HCT116 (cell line): ENCODE results near the gene ALDH8A1. TPM values are rescaled to one million over a fixed set of nuclear protein-coding genes. Genes with fewer than 3 reads are reported as not detected.

ENCODE experiments used
- ATAC-seq: fragments of 200-7000 bp; cut with Tn5 transposase; 2 replicates; pipeline ENCODE4 v1.9.1; 2020; ENCODE audit warnings: mild to moderate bottlenecking, moderate library complexity
- BruUV-seq: library from RNA; stranded (reverse); fragments of 400-500 nt; replicated peaks from 2 replicates; lab custom pipeline; 2021; lab: Mats Ljungman, UMichigan
- CTCF ChIA-PET: fragments of 300-600 bp; sonication (Branson Sonifier 250); formaldehyde crosslinking; loops from one replicate; lab custom pipeline; 2021; ENCODE audit warnings: antibody characterized with exemption; lab: Charles Lee
- POLR2A ChIA-PET: fragments of 300-600, 350-600 bp; sonication (Branson Sonifier 250); formaldehyde crosslinking; loops from one replicate; lab custom pipeline; 2021; ENCODE audit warnings: antibody characterized with exemption; lab: Charles Lee
- RAD21 ChIA-PET, 2 experiments: fragments of 300-600 bp; sonication (Branson Sonifier 250); formaldehyde crosslinking; loops; one replicate each; lab custom pipeline; 2023; ENCODE audit warnings: low total read pairs in 2 of 2; ENCODE audit not compliant: uncharacterized antibody in 2 of 2, unreplicated experiment in 2 of 2, low non-redundant PET in 1 of 2; lab: Charles Lee
- DNase-seq: peaks from one replicate; pipeline ENCODE4 v3.0.0-alpha.2; 2010; ENCODE audit warnings: low read depth, low spot score
- H2AFZ ChIP-seq: fragments of 200-600 bp; shearing (Covaris generic), sonication (generic); 2 replicates; pipeline ENCODE4 v1.6.1; 2017; ENCODE audit warnings: low read depth, mixed run types, mixed read lengths, antibody characterized with exemption, low read length; ENCODE audit not compliant: poor library complexity, severe bottlenecking
- H3K27ac ChIP-seq: 2 replicates; pipeline ENCODE4 v1.5.1; 2012; ENCODE audit warnings: low read depth, low read length
- H3K27me3 ChIP-seq: fragments of 200-600 bp; sonication (generic); 2 replicates; pipeline ENCODE4 v1.6.1; 2016; ENCODE audit warnings: mixed run types, low read length, mixed read lengths; ENCODE audit not compliant: insufficient read depth
- H3K36me3 ChIP-seq, 2 experiments: fragments of 200-500 bp in 1 of 2; fragments of 200-600 bp in 1 of 2; sonication (Bioruptor generic) in 1 of 2; sonication (generic) in 1 of 2; 2 replicates each; pipeline versions ENCODE4 v1.5.1 to v1.6.1; 2014 to 2016; ENCODE audit warnings: low read length in 2 of 2, inconsistent platforms in 1 of 2, mixed read lengths in 1 of 2, mixed run types in 1 of 2; ENCODE audit not compliant: insufficient read depth in 2 of 2, control insufficient read depth in 1 of 2
- H3K4me1 ChIP-seq, 2 experiments: fragments of 200-600 bp in 1 of 2; sonication (generic) in 1 of 2; 2 replicates each; pipeline versions ENCODE4 v1.5.1 to v1.6.1; 2012 to 2017; ENCODE audit warnings: low read length in 2 of 2, inconsistent platforms in 1 of 2, mild to moderate bottlenecking in 1 of 2, mixed read lengths in 1 of 2, mixed run types in 1 of 2, moderate library complexity in 1 of 2; ENCODE audit not compliant: insufficient read depth in 2 of 2, control insufficient read depth in 1 of 2
- H3K4me2 ChIP-seq: fragments of 200-600 bp; sonication (generic); 2 replicates; pipeline ENCODE4 v1.6.1; 2017; ENCODE audit warnings: mixed run types, low read length, mixed read lengths
- H3K4me3 ChIP-seq, 2 experiments: fragments of 200-600 bp in 1 of 2; sonication (generic) in 1 of 2; replicated peaks in 1 of 2; 2 replicates each; pipeline ENCODE4 v1.5.1; 2011 to 2016; ENCODE audit warnings: low read length in 2 of 2, control low read depth in 1 of 2, low read depth in 1 of 2, mild to moderate bottlenecking in 1 of 2, mixed read lengths in 1 of 2, mixed run types in 1 of 2
- H3K79me2 ChIP-seq: fragments of 200-600 bp; sonication (generic); 2 replicates; pipeline ENCODE4 v1.6.1; 2017; ENCODE audit warnings: mild to moderate bottlenecking, mixed run types, low read length, moderate library complexity, mixed read lengths; ENCODE audit not compliant: insufficient read depth
- H3K9ac ChIP-seq: fragments of 200-600 bp; sonication (generic); 2 replicates; pipeline ENCODE4 v1.6.1; 2016; ENCODE audit warnings: low read length, mixed read lengths
- H3K9me2 ChIP-seq: fragments of 200-600 bp; sonication (generic), shearing (Covaris generic); 2 replicates; pipeline ENCODE4 v1.6.1; 2017; ENCODE audit warnings: mixed run types, mild to moderate bottlenecking, moderate library complexity; ENCODE audit not compliant: insufficient read depth
- H3K9me3 ChIP-seq, 2 experiments: fragments of 200-500 bp in 1 of 2; fragments of 200-600 bp in 1 of 2; sonication (Bioruptor generic) in 1 of 2; sonication (generic) in 1 of 2; 2 replicates each; pipeline ENCODE4 v1.6.1; 2014 to 2017; ENCODE audit warnings: low read length in 2 of 2, mixed read lengths in 2 of 2, inconsistent platforms in 1 of 2, low read depth in 1 of 2, mild to moderate bottlenecking in 1 of 2, mixed run types in 1 of 2, moderate library complexity in 1 of 2; ENCODE audit not compliant: control insufficient read depth in 1 of 2, insufficient read depth in 1 of 2
- H4K20me1 ChIP-seq: fragments of 200-600 bp; sonication (generic), shearing (Covaris generic); 2 replicates; pipeline ENCODE4 v1.6.1; 2017; ENCODE audit warnings: mixed run types, mild to moderate bottlenecking, moderate library complexity; ENCODE audit not compliant: insufficient read depth
- CBX3 ChIP-seq: IDR thresholded peaks from 2 replicates; pipeline ENCODE4 v1.6.1; 2012; ENCODE audit warnings: low read depth
- CEBPB ChIP-seq: IDR thresholded peaks from 2 replicates; pipeline ENCODE4 v1.6.1; 2012; ENCODE audit warnings: low read depth
- EGR1 ChIP-seq: IDR thresholded peaks from 2 replicates; pipeline ENCODE4 v1.6.1; 2012; ENCODE audit warnings: low read depth
- ELF1 ChIP-seq: IDR thresholded peaks from 2 replicates; pipeline ENCODE4 v1.6.1; 2012; ENCODE audit warnings: low read depth, borderline replicate concordance
- EZH2 ChIP-seq: fragments of 200-600 bp; sonication (generic); IDR thresholded peaks from 2 replicates; pipeline ENCODE4 v1.6.1; 2017; ENCODE audit warnings: antibody characterized with exemption, mixed run types
- EZH2phosphoT487 ChIP-seq: fragments of 200-600 bp; IDR thresholded peaks from 2 replicates; pipeline ENCODE4 v1.6.1; 2018; ENCODE audit warnings: antibody characterized with exemption, borderline replicate concordance
- JUND ChIP-seq: IDR thresholded peaks from 2 replicates; pipeline ENCODE4 v1.6.1; 2012
- POLR2AphosphoS5 ChIP-seq: IDR thresholded peaks from 2 replicates; pipeline ENCODE4 v1.6.1; 2011; ENCODE audit warnings: mild to moderate bottlenecking, low read depth, low read length, moderate library complexity
- SIN3A ChIP-seq: IDR thresholded peaks from 2 replicates; pipeline ENCODE4 v1.6.1; 2012; ENCODE audit warnings: low read depth
- SRF ChIP-seq: IDR thresholded peaks from 2 replicates; pipeline ENCODE4 v1.6.1; 2012; ENCODE audit warnings: low read depth
- TCF7L2 ChIP-seq: IDR thresholded peaks from 2 replicates; pipeline ENCODE4 v1.7.0; 2011; ENCODE audit warnings: borderline replicate concordance, inconsistent platforms; ENCODE audit not compliant: insufficient read depth, insufficient read length; ENCODE audit errors: extremely low read depth
- ZNF274 ChIP-seq: fragments of 200-500 bp; sonication (Bioruptor generic); IDR thresholded peaks from 2 replicates; pipeline ENCODE4 v1.6.1; 2014; ENCODE audit warnings: mild to moderate bottlenecking, low read depth, low read length, inconsistent platforms
- intact Hi-C: fragments of 100-400 bp; cut with micrococcal nuclease; formaldehyde crosslinking; loops from 2 replicates; pipeline ENCODE4 v1.10.0; 2022
- total RNA-seq: library from RNA; stranded (reverse); gene quantifications from one replicate; pipeline ENCODE4 v1.2.1, GENCODE V29; 2021; ENCODE audit not compliant: unreplicated experiment
- TF ChIP-seq, protein P1 (sequence below), 3 experiments: fragments of 200-600 bp in 1 of 3; sonication (generic) in 1 of 3; IDR thresholded peaks in 2 of 3; conservative IDR thresholded peaks in 1 of 3; 2 replicates each; pipeline ENCODE4 v1.5.1; 2012 to 2017; ENCODE audit warnings: low read depth in 2 of 3, low read length in 2 of 3, antibody characterized with exemption in 1 of 3, borderline replicate concordance in 1 of 3, control low read depth in 1 of 3, mild to moderate bottlenecking in 1 of 3, mixed read lengths in 1 of 3, mixed run types in 1 of 3, moderate library complexity in 1 of 3; ENCODE audit not compliant: insufficient read depth in 1 of 3
- TF ChIP-seq, protein P2 (sequence below): IDR thresholded peaks from 2 replicates; pipeline ENCODE4 v1.6.1; 2011; ENCODE audit warnings: mild to moderate bottlenecking, low read length, moderate library complexity; ENCODE audit not compliant: insufficient replicate concordance; ENCODE audit errors: extremely low read depth
- TF ChIP-seq, protein P3 (sequence below): IDR thresholded peaks from 2 replicates; pipeline ENCODE4 v1.6.1; 2012

ALDH8A1 gene
- total RNA-seq, 1 experiment from 2014 or later, result 1.4 TPM

DNA sequence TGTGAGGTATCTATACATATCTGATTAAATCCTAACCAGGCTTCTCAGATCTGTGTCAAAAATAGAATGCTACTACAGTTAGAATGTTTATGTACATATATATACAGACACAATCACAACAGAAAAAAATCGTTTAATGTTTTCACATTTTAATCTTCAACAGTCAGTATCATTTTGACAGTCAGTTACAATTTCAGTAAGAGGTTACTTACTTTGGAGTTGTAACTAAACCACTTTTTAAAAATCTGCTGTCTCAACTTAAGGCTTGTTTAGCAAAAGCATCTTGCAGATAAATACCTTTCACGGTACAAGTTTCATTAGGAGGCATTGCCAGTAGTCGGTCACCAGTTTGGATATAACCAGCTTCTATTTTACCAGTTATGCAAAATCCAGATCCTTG lies 32.3 kb upstream of the ALDH8A1 start:
- Histone ChIP-seq H3K9me3 (no peaks in the 10 kb centered on the region), H4K20me1 (no peaks in the 10 kb centered on the region; the same call in 1 of the 2 replicates), H3K27me3 (no peaks in the 10 kb centered on the region), H3K4me3 (no peak overlapping the region), H3K79me2 (no peaks in the 10 kb centered on the region), H3K27ac (no peak overlapping the region), H3K4me1 (no peaks in the 10 kb centered on the region), H3K36me3 (peaks cover 5 to 11% of the 10 kb centered on the region in 2 experiments; a peak in 3 of 4 replicates), H3K9ac (no peak overlapping the region), H3K4me2 (no peak overlapping the region), H3K9me2 (no peaks in the 10 kb centered on the region), H2AFZ (no peak overlapping the region)
- no TSS peak for BruUV-seq
- TF ChIP-seq EGR1 (no peak), POLR2AphosphoS5 (no peak), ZNF274 (no peak), CBX3 (no peak), EZH2phosphoT487 (no peak), SRF (no peak)
- TF ChIP-seq, protein P1, sequence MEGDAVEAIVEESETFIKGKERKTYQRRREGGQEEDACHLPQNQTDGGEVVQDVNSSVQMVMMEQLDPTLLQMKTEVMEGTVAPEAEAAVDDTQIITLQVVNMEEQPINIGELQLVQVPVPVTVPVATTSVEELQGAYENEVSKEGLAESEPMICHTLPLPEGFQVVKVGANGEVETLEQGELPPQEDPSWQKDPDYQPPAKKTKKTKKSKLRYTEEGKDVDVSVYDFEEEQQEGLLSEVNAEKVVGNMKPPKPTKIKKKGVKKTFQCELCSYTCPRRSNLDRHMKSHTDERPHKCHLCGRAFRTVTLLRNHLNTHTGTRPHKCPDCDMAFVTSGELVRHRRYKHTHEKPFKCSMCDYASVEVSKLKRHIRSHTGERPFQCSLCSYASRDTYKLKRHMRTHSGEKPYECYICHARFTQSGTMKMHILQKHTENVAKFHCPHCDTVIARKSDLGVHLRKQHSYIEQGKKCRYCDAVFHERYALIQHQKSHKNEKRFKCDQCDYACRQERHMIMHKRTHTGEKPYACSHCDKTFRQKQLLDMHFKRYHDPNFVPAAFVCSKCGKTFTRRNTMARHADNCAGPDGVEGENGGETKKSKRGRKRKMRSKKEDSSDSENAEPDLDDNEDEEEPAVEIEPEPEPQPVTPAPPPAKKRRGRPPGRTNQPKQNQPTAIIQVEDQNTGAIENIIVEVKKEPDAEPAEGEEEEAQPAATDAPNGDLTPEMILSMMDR (IDR thresholded peaks at IDR 0.05 in 2 of 3, conservative IDR thresholded peaks at IDR 0.05 in 1 of 3; ENCODE audit: borderline replicate concordance in 1 of 3, insufficient read depth in 1 of 3, low read depth in 2 of 3, low read length in 2 of 3), result no peak
- RAD21 ChIA-PET, result no interaction called here
- POLR2A ChIA-PET, result no interaction called here
- no peak for DNase-seq
- intact Hi-C loops, result no loop called here
- ATAC-seq, result no peak
- CTCF ChIA-PET, result no interaction called here

DNA sequence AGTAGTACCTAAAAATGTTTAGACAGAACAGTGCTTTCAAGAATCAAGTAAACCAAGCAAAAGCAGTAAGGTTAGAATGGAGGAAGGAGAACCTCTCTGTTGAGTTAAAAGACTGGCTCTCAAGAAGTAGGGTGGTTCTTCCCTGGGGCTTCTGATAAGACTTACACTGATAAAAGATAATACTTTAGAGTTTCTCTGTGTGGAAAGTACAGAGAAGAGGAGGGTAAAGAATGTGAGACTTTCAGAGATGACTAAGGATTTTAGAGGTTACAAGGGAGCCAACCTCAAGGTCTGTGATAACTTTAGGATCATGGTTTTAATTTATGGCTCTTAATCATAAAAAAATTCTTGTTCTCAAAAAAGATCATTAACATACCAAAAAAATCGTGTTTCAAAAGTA lies 30.9 kb upstream of the ALDH8A1 start:
- ChIA-PET RAD21 (no interaction called here), POLR2A (no interaction called here), CTCF (no interaction called here)
- Histone ChIP-seq H3K4me2 (no peak overlapping the region), H3K9me3 (no peaks in the 10 kb centered on the region), H3K9ac (no peak overlapping the region), H3K4me3 (no peak overlapping the region), H3K36me3 (peaks cover 5 to 11% of the 10 kb centered on the region in 2 experiments; a peak in 3 of 4 replicates), H3K79me2 (no peaks in the 10 kb centered on the region), H3K4me1 (no peaks in the 10 kb centered on the region), H3K27me3 (no peaks in the 10 kb centered on the region), H3K27ac (no peak overlapping the region), H2AFZ (no peak overlapping the region)
- no peak for DNase-seq
- intact Hi-C loops, result no loop called here
- no TSS peak for BruUV-seq
- TF ChIP-seq, protein P2, sequence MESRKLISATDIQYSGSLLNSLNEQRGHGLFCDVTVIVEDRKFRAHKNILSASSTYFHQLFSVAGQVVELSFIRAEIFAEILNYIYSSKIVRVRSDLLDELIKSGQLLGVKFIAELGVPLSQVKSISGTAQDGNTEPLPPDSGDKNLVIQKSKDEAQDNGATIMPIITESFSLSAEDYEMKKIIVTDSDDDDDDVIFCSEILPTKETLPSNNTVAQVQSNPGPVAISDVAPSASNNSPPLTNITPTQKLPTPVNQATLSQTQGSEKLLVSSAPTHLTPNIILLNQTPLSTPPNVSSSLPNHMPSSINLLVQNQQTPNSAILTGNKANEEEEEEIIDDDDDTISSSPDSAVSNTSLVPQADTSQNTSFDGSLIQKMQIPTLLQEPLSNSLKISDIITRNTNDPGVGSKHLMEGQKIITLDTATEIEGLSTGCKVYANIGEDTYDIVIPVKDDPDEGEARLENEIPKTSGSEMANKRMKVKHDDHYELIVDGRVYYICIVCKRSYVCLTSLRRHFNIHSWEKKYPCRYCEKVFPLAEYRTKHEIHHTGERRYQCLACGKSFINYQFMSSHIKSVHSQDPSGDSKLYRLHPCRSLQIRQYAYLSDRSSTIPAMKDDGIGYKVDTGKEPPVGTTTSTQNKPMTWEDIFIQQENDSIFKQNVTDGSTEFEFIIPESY, result no peak
- TF ChIP-seq SIN3A, result no peak
- TF ChIP-seq EZH2, result no peak
- TF ChIP-seq, protein P3, sequence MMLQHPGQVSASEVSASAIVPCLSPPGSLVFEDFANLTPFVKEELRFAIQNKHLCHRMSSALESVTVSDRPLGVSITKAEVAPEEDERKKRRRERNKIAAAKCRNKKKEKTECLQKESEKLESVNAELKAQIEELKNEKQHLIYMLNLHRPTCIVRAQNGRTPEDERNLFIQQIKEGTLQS, result no peak
- TF ChIP-seq JUND, result no peak
- no peak for TF ChIP-seq TCF7L2
- no peak for TF ChIP-seq CEBPB
- TF ChIP-seq ELF1, result no peak
- TF ChIP-seq, all 23 proteins: peak for 0
- H4K20me1 ChIP-seq, result no peaks in the 10 kb centered on the region
- H3K9me2 ChIP-seq, result no peaks in the 10 kb centered on the region
- ATAC-seq, result no peak
